Ascending aorta (tissue), 2 donors: ENCODE measurements around the gene EN2. TPM values are rescaled to one million over a fixed set of nuclear protein-coding genes. Genes with fewer than 3 reads are reported as not detected.

Source experiments
- DNase-seq, 2 donors: peaks; one replicate each; pipeline ENCODE4 v3.0.0-alpha.2; 2019; ENCODE audit warnings: low spot score in 2 of 2
- H3K27ac ChIP-seq, 2 donors: fragments of 200-600 bp; sonication (generic); one replicate each; pipeline ENCODE4 v1.5.1; 2016 to 2017; ENCODE audit warnings: mild to moderate bottlenecking in 1 of 2
- H3K27me3 ChIP-seq: fragments of 200-600 bp; sonication (generic); one replicate; pipeline ENCODE4 v1.5.1; 2017
- H3K36me3 ChIP-seq, 2 donors: fragments of 200-600 bp; sonication (generic); one replicate each; pipeline ENCODE4 v1.5.1; 2016
- H3K4me1 ChIP-seq, 2 donors: fragments of 200-600 bp; sonication (generic); one replicate each; pipeline ENCODE4 v1.5.1; 2016 to 2017; ENCODE audit warnings: mild to moderate bottlenecking in 1 of 2
- H3K4me3 ChIP-seq, 2 donors: fragments of 200-600 bp; sonication (generic); one replicate each; pipeline ENCODE4 v1.5.1; 2016 to 2017; ENCODE audit warnings: mild to moderate bottlenecking in 1 of 2
- H3K9me3 ChIP-seq, 2 donors: fragments of 200-600 bp; sonication (generic); one replicate each; pipeline ENCODE4 v1.5.1; 2016
- CTCF ChIP-seq, 3 experiments: fragments of 200-600 bp in 2 of 3; fragments of 450-650 bp in 1 of 3; sonication (generic) in 2 of 3; IDR thresholded peaks; one replicate each; pipeline ENCODE4 v1.5.1; 2016 to 2019; ENCODE audit warnings: antibody characterized with exemption in 3 of 3, mild to moderate bottlenecking in 1 of 3, moderate library complexity in 1 of 3
- intact Hi-C: fragments of 100-400 bp; cut with DNase I; formaldehyde crosslinking; loops from one replicate; pipeline ENCODE4 v1.15.1; 2023
- total RNA-seq: library from RNA; depleted of rRNA; stranded (reverse); fragments of >200 nt; gene quantifications from one replicate; pipeline ENCODE4 v1.1.0, GENCODE V29; 2016

Gene EN2
- total RNA-seq, 1 donor from 2014 or later = not detected

- no peak for DNase-seq
- TF ChIP-seq CTCF (IDR thresholded peaks at IDR 0.05) = no peak
- H3K36me3 ChIP-seq = no peaks in the 10 kb centered on the region
- no peak overlapping the region for H3K4me3 ChIP-seq
- no peak overlapping the region for H3K27ac ChIP-seq
- no peaks in the 10 kb centered on the region for H3K4me1 ChIP-seq
- no peaks in the 10 kb centered on the region for H3K9me3 ChIP-seq
- peaks cover 18% of the 10 kb centered on the region for H3K27me3 ChIP-seq
- intact Hi-C loops = no loop called here
Observed at GRCh38 chr7:155447603-155448002, 10.3 kb upstream of the EN2 start.

DNA sequence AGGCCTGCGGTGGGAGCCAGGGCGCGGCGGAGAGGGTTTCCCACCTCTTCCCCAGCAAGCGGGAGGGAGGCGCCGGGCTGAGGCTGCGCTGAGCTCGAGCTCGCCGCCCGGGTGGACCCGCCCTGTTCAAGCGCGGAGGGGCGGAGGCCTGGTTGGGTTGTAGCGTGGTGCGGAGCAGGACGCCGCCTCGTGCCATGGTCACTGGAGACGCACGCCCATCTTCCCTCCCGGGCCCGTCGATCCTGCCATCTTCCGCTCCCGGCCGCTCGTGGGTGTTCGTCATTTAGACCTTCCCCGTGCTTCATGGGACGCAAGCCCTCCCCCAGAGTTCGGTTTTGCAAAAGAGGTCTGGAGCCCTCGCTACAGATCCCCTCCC lies 9.3 kb upstream of the EN2 start:
- intact Hi-C loops = no loop called here
- Histone ChIP-seq H3K36me3 (no peaks in the 10 kb centered on the region), H3K4me1 (peaks cover 0 to 2% of the 10 kb centered on the region in 2 donors), H3K27ac (no peak overlapping the region), H3K27me3 (peaks cover 22% of the 10 kb centered on the region), H3K4me3 (no peak overlapping the region), H3K9me3 (no peaks in the 10 kb centered on the region)
- no peak for DNase-seq
- no peak for TF ChIP-seq CTCF (IDR thresholded peaks at IDR 0.05)

GRCh38 chr7:155449008-155449868 lies 8.7 kb upstream of the EN2 start:
- Histone ChIP-seq H3K9me3 (no peaks in the 10 kb centered on the region), H3K4me3 (no peak overlapping the region), H3K36me3 (no peaks in the 10 kb centered on the region), H3K27ac (no peak overlapping the region), H3K4me1 (peaks cover 0 to 7% of the 10 kb centered on the region in 2 donors), H3K27me3 (peaks cover 23% of the 10 kb centered on the region)
- no peak for TF ChIP-seq CTCF (IDR thresholded peaks at IDR 0.05)
- intact Hi-C loops = no loop called here
- no peak for DNase-seq

DNA sequence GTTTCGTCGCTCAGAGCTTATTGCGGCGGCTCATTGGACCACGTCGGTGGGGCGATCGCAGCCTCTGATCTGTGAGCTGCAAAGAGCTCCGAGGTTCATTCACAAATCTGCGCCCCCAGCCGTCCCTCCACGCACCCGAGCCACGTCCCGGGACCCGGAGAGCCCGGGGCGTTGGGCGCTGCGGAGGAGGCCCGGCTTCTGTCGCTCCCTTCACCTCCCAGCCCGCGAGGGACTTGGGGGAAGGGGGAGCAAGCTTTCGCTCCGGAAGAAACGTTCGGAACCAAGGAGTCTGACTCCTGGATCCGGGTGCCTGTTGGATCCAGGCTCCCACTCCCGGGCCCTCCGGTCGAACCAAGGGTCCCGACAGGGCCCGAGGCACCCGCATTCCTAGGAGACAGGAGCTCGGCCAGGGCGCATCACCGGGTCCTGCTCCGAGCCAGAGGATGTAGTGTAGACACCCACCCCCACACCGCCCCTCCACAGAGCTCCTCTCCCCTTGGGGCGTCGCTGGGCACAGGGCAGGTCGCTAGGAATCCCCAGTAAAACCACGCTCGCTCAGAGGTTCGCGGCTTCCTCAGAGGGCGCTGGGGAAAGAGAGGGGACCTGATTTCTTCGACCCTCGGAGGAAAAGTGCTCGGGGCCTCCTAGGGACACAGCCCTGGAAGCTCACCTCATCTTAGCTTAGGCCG lies 7.9 kb upstream of the EN2 start:
- Histone ChIP-seq H3K9me3 (no peaks in the 10 kb centered on the region), H3K27ac (no peak overlapping the region), H3K4me3 (no peak overlapping the region), H3K4me1 (peaks cover 0 to 7% of the 10 kb centered on the region in 2 donors), H3K36me3 (no peaks in the 10 kb centered on the region), H3K27me3 (peaks cover 23% of the 10 kb centered on the region)
- intact Hi-C loops = no loop called here
- no peak for TF ChIP-seq CTCF (IDR thresholded peaks at IDR 0.05)
- DNase-seq = no peak

- no peak for DNase-seq
- Histone ChIP-seq H3K27me3 (peaks cover 23% of the 10 kb centered on the region), H3K36me3 (no peaks in the 10 kb centered on the region), H3K4me1 (peaks cover 0 to 7% of the 10 kb centered on the region in 2 donors), H3K4me3 (no peak overlapping the region), H3K9me3 (no peaks in the 10 kb centered on the region), H3K27ac (no peak overlapping the region)
- intact Hi-C loops = no loop called here
- TF ChIP-seq CTCF (IDR thresholded peaks at IDR 0.05) = no peak
Observed at GRCh38 chr7:155450558-155450969, 7.4 kb upstream of the EN2 start.
